Measurements from ENCODE around the gene NDUFS5.
A peak's percentile ranks its signal among the peaks of the same experiment; 100 is the strongest.
"Not testable (repeated sequence)": the region's sequence is repeated elsewhere in the genome, so short reads cannot be mapped to it uniquely, and the experiment has no call there.

NDUFS5 gene

DNA sequence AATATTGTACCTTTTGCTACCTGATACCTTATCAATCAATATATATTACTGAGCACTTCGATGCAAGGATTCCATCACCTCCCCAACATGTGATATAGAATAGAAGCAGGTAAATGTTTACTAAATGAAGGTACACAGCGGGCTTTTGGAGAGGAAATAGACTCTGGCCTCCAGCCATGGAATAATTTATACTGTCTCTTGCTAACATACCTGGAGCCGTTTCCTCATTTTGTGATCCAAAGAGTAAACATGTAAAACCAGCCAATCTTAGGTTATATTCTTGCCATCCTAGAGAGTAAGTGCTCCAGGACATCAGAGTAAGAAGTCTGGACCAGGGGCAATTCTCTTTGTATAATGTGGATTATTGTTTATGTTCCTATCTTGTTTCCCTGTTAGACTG is 39.4 kb downstream of the NDUFS5 start:
- FAIRE-seq, result no peak

DNA sequence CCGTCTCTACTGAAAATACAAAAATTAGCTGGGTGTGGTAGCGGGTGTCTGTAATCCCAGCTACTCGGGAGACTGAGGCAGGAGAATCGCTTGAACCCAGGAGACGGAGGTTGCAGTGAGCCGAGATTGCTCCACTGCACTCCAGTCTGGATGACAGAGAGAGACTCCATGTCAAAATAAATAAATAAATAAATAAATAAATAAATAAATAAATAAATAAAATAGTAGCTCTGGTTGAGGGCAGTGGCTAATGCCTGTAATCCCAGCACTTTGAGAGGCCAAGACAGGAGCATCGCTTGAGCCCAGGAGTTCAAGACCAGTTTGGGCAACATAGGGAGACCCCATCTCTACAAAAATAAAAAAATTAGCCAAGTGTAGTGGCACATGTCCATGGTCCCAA is 42.1 kb downstream of the NDUFS5 start:
- FAIRE-seq, result not testable (repeated sequence)

DNA sequence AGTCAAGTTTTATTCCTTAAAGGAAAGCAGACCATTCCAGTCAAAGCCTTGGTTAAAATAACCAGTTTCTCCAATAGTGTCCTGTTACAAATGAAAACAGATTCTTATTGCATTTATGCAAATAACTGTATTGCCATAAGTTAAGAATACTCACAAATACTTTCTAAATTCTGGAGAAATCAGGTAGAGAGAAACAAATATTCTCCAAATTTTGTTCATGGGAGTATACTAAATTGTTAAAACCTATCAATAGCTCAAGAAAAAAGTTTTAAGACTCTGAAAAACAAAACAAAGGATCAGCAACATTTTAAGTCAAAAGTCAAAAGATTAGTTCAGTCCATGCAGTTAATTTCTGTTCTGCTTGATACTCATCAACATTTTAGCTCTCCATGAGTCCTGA is 45.4 kb downstream of the NDUFS5 start:
- FAIRE-seq, result peak; percentile 57

- FAIRE-seq, result no peak
These were observed 50.1 kb downstream of the NDUFS5 start for GRCh38 chr1:39076127-39076798.

- FAIRE-seq, result no peak
These were observed 50.6 kb downstream of the NDUFS5 start for GRCh38 chr1:39076799-39077148.

DNA sequence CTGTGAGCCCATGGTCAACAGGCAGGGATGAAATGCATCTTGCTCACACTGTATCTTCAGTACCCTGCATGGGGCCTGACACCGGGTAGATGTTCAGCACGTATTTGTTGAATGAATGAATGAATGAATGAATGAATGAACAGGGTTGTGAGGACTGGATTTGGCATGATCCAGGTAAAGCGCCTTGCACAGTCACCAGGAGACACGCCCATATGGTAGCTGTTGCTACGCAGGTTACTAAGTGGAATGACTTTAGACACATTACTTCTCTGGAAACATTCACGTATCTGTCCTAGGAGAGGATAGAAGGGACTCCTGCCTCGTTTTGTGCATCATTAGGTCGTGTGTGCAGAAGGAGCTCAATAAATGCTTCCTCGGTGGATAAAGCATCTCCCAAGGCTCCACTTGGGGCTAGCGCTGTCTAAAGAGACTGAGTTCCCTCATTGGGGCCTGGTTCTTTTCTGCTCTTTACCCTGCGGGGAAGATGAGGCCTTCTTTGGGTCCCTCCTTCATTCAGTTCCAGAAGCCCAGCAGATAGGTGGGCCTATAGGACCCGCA is 54.2 kb downstream of the NDUFS5 start:
- FAIRE-seq, result no peak

DNA sequence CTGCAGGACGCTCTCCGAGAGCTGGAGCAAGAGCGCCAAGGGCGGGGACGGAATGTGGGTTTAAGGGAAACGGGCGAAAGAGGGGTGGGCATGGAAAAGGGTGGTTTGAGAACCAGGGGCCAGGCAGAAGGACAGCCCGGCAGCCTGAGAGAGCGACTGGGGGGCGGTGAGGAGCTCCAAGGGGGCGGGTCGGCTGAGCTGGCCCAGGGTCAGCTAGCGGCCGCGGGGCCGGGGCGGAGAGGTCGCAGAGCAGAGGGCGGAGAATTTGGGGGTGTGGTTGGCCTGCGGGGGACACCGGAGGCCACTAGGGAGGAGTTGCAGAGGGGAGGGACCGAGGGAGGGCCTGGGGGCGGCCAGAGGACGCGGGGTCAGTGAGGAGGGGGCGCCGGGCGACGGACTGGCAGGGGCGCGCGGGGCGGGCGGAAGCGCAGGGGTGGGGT is 54.7 kb downstream of the NDUFS5 start:
- no peak for FAIRE-seq

DNA sequence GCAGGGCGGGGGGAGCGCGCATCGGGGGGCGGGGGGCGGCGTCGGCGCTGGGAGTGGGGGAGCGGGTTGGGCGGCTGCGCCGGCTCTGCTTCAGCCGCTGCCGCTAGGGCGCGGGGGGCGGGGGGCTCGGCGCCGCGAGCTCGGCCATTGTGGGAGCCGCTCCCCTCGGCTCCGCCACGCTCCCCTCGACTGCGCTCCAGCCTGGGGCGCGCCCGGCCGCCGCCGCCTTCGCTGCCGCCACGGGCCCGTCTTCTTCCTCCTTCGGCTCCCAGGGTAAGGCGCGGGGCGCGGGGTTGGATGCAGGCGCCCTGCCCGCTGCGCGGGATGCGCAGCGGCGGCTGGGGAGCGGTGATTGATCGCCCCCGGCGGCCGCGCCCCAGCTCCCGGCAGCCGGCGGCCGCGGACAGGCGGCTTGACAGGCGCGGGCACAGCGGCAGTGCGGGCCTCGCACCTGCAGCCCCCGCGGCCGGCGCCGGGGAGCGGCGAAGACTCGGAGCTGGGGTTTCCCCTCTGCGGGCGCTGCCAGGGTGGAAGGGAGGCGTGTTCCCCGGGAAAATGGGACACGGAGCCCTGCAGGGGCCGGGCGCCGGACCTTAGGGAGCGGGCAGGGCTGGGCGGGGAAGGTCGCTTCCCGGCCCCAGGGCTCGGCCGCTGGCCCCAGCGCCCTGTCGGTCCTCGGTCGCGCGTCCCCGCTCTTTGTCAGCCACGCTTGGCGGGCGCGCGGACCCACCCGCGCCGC is 55.3 kb downstream of the NDUFS5 start:
- FAIRE-seq, result no peak

- no peak for FAIRE-seq
These were observed 56.1 kb downstream of the NDUFS5 start for GRCh38 chr1:39082010-39082799.

GRCh38 chr1:39082811-39083576 is 56.8 kb downstream of the NDUFS5 start:
- FAIRE-seq, result no peak

DNA sequence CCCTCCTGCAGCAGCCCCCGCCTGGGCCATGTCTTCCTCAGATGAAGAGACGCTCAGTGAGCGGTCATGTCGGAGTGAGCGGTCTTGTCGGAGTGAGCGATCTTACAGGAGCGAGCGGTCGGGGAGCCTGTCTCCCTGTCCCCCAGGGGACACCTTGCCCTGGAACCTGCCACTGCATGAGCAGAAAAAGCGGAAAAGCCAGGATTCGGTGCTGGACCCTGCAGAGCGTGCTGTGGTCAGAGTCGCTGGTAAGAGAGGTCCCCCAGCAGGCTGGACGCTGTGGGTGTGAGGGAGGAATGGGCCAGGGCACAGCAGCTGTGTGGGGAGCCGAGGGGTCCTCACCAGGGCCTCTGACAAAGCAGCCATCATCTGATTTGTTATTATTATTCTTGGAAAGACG is 58.0 kb downstream of the NDUFS5 start:
- FAIRE-seq, result no peak

Measured in G401.6 (cell line).